ENCODE measurements around the gene FAAP20. TPM values are rescaled to one million over a fixed set of nuclear protein-coding genes. Genes with fewer than 3 reads are reported as not detected.

Gene FAAP20
- total RNA-seq, 4 donors from 2014 or later, result 42.2 to 82.2 (median 50.2) TPM

DNA sequence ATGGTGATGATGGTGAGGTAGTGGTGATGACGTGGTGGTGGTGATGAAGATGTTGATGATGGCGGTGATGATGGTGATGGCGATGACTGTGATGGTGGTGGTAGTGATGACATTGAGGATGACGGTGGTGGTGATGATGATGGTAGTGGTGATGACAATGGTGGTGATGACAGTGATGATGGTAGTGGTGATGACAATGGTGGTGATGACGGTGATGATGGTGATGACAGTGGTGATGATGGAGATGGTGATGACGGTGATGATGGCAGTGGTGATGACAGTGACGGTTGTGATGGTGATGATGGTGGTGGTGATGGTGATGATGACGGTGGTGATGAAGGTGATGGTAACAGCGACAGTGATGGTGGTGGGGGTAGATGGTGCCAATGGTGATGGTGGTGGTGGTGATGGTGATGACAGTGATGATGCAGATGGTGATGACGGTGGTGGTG is 39.4 kb downstream of the FAAP20 start:
- Histone ChIP-seq H3K36me3 (peaks cover 0 to 6% of the 10 kb centered on the region in 2 donors), H3K27me3 (no peaks in the 10 kb centered on the region), H3K4me1 (peaks cover 0 to 6% of the 10 kb centered on the region in 2 donors), H3K9me3 (no peaks in the 10 kb centered on the region), H3K4me3 (replicated peaks in 1 of 3) (no peak overlapping the region), H3K27ac (no peak overlapping the region)
- intact Hi-C loops (cut with DNase I), result no loop called here
- TF ChIP-seq POLR2A (IDR thresholded peaks at IDR 0.05) (no peak), CTCF (IDR thresholded peaks at IDR 0.05) (no peak)
- 97 to 98% methylated on average over 10 of the region's 10 CpGs for WGBS, 2 donors
- no peak for DNase-seq

DNA sequence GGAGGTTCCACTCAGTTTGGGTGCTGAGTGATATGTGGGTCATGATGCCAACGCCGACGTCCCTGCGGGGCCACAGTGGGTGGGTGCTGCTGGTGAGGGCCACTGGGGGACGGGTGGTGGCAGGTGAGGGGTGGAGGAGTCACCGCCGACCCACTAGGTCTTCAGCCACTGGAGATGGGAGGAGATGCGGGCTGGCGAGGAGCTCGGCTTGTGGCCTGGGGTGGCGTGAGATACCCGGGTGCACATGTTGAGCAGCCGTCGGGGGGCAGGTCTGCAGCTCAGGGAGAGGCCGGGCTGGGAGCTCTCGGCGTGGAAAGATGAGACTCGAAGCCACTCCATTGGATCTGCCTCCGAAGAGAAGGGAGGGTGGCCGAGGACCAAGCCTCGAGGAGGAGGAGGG is 40.5 kb downstream of the FAAP20 start:
- DNase-seq, result no peak
- no peaks in the 10 kb centered on the region for H3K27me3 ChIP-seq
- intact Hi-C loops (cut with DNase I), result no loop called here
- no peak overlapping the region for H3K4me3 ChIP-seq (replicated peaks in 1 of 3)
- TF ChIP-seq POLR2A (IDR thresholded peaks at IDR 0.05), result no peak
- TF ChIP-seq CTCF (IDR thresholded peaks at IDR 0.05), result no peak
- WGBS, 2 donors, result 95 to 97% methylated on average over 21 of the region's 21 CpGs
- peaks cover 0 to 6% of the 10 kb centered on the region in 2 donors for H3K36me3 ChIP-seq
- no peaks in the 10 kb centered on the region for H3K9me3 ChIP-seq
- H3K4me1 ChIP-seq, result no peaks in the 10 kb centered on the region
- no peak overlapping the region for H3K27ac ChIP-seq

GRCh38 chr1:2152954-2153353 is 41.6 kb downstream of the FAAP20 start:
- peaks cover 0 to 6% of the 10 kb centered on the region in 2 donors for H3K36me3 ChIP-seq
- no peaks in the 10 kb centered on the region for H3K9me3 ChIP-seq
- H3K4me1 ChIP-seq, result no peaks in the 10 kb centered on the region
- H3K27me3 ChIP-seq, result no peaks in the 10 kb centered on the region
- intact Hi-C loops (cut with DNase I), result no loop called here
- no peak overlapping the region for H3K4me3 ChIP-seq (replicated peaks in 1 of 3)
- no peak for DNase-seq
- 94 to 95% methylated on average over 11 of the region's 11 CpGs for WGBS, 2 donors
- H3K27ac ChIP-seq, result no peak overlapping the region
- TF ChIP-seq CTCF (IDR thresholded peaks at IDR 0.05) (no peak), POLR2A (IDR thresholded peaks at IDR 0.05) (no peak)

DNA sequence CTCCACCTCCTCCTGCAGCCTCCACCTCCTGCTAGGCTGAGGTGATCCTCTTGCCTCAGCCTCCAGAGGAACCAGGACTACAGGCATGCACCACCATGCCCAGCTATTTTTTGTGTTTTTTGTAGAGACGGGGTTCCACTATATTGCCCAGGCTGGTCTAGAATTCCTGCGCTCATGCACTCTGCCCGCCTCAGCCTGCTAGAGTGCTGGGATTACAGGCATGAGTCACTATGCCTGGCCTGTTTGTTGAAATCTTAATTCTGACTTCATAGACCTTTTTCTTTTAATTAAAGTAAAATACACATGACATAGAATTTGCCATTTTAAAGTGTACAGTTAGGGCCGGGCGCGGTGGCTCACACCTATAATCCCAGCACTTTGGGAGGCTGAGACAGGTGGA is 42.7 kb downstream of the FAAP20 start:
- Histone ChIP-seq H3K4me1 (no peaks in the 10 kb centered on the region), H3K27ac (no peak overlapping the region), H3K4me3 (replicated peaks in 1 of 3) (no peak overlapping the region), H3K27me3 (no peaks in the 10 kb centered on the region), H3K36me3 (peaks cover 0 to 6% of the 10 kb centered on the region in 2 donors), H3K9me3 (no peaks in the 10 kb centered on the region)
- 94 to 100% methylated on average over 5 to 6 of the region's 6 CpGs for WGBS, 2 donors
- TF ChIP-seq CTCF (IDR thresholded peaks at IDR 0.05), result no peak
- no peak for TF ChIP-seq POLR2A (IDR thresholded peaks at IDR 0.05)
- intact Hi-C loops (cut with DNase I), result no loop called here
- no peak for DNase-seq

DNA sequence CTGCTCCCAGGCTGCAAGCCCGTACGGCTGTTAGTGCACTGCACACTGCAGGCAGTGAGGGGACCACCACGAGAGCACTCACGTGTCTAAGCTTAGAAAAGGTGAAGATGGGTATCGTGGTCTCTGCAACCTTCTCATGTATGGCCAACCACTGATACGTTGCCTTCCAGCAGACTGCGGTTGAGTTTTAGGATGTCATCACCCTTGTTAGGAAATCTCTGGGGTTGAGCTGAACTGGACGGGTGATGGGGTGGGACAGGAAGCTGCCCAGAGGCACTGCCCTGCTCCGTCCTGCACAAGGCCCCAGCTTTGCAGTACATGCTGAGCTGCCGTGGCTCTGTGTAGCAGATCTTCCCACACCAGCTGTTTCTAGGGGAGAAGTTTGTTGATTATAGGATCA is 43.3 kb downstream of the FAAP20 start:
- TF ChIP-seq CTCF (IDR thresholded peaks at IDR 0.05) (no peak), POLR2A (IDR thresholded peaks at IDR 0.05) (no peak)
- no peak for DNase-seq
- intact Hi-C loops (cut with DNase I), result no loop called here
- no peak overlapping the region for H3K27ac ChIP-seq
- no peaks in the 10 kb centered on the region for H3K27me3 ChIP-seq
- H3K36me3 ChIP-seq, result peaks cover 5 to 13% of the 10 kb centered on the region in 2 donors
- no peaks in the 10 kb centered on the region for H3K4me1 ChIP-seq
- no peak overlapping the region for H3K4me3 ChIP-seq (replicated peaks in 1 of 3)
- H3K9me3 ChIP-seq, result no peaks in the 10 kb centered on the region
- 71 to 81% methylated on average over 5 to 10 of the region's 10 CpGs for WGBS, 2 donors
